HG02970 (cell line): ENCODE data around the gene DYSF.

ENCODE experiments used
- ATAC-seq: cut with Tn5 transposase; IDR thresholded peaks from one replicate; pipeline ENCODE4 v1.9.1; 2021; ENCODE audit warnings: mild to moderate bottlenecking, moderate library complexity, moderate number of reproducible peaks; ENCODE audit not compliant: unreplicated experiment, low FRiP score

Gene DYSF

GRCh38 chr2:71547616-71548285, 94.4 kb downstream of the DYSF start:
- ATAC-seq = no peak

GRCh38 chr2:71548646-71549425, 95.5 kb downstream of the DYSF start:
- no peak for ATAC-seq

- no peak for ATAC-seq
Measured at GRCh38 chr2:71550801-71551630, 97.7 kb downstream of the DYSF start.

GRCh38 chr2:71551631-71551915, 98.2 kb downstream of the DYSF start:
- ATAC-seq = no peak

GRCh38 chr2:71552356-71552755, 99.0 kb downstream of the DYSF start:
- no peak for ATAC-seq

- ATAC-seq = no peak
Measured at GRCh38 chr2:71552861-71553301, 99.5 kb downstream of the DYSF start.

GRCh38 chr2:71554028-71554705, 100.8 kb downstream of the DYSF start:
- no peak for ATAC-seq

GRCh38 chr2:71554706-71555056, 101.3 kb downstream of the DYSF start:
- no peak for ATAC-seq

- ATAC-seq = no peak
Measured at GRCh38 chr2:71555798-71556454, 102.6 kb downstream of the DYSF start.

GRCh38 chr2:71556692-71557250, 103.4 kb downstream of the DYSF start:
- ATAC-seq = no peak

- no peak for ATAC-seq
Measured at GRCh38 chr2:71557321-71557720, 104.0 kb downstream of the DYSF start.

GRCh38 chr2:71558300-71559051, 105.1 kb downstream of the DYSF start:
- ATAC-seq = no peak

- no peak for ATAC-seq
Measured at GRCh38 chr2:71559080-71559827, 105.9 kb downstream of the DYSF start.

- ATAC-seq = no peak
Measured at GRCh38 chr2:71559828-71560637, 106.7 kb downstream of the DYSF start.

GRCh38 chr2:71560638-71561011, 107.3 kb downstream of the DYSF start:
- ATAC-seq = no peak

- no peak for ATAC-seq
Measured at GRCh38 chr2:71561441-71562267, 108.3 kb downstream of the DYSF start.

- no peak for ATAC-seq
Measured at GRCh38 chr2:71562518-71562917, 109.2 kb downstream of the DYSF start.
